Body of pancreas (tissue), 4 donors: ENCODE measurements around the gene ERBB4. TPM values are rescaled to one million over a fixed set of nuclear protein-coding genes. Genes with fewer than 3 reads are reported as not detected.

Experiments used
- ATAC-seq: fragments of 150-250 bp; one replicate; pipeline ENCODE4 v1.9.1; 2016
- DNase-seq, 4 donors: peaks; one replicate each; pipeline ENCODE4 v3.0.0-alpha.2; 2019
- H3K27ac ChIP-seq, 4 donors: fragments of 200-600 bp; sonication (generic); 1 replicate in 3 of 4; 2 replicates in 1 of 4; pipeline versions ENCODE4 v1.5.1 to v1.6.1; 2016 to 2019; ENCODE audit warnings: mild to moderate bottlenecking in 1 of 4, mixed read lengths in 1 of 4, moderate library complexity in 1 of 4
- H3K27me3 ChIP-seq, 2 donors: fragments of 200-600 bp; sonication (generic); one replicate each; pipeline ENCODE4 v1.6.0; 2016; ENCODE audit warnings: mild to moderate bottlenecking in 1 of 2
- H3K36me3 ChIP-seq, 2 donors: fragments of 200-600 bp; sonication (generic); replicated peaks in 1 of 2; 2 replicates each; pipeline ENCODE4 v1.5.1; 2016; ENCODE audit warnings: low read depth in 2 of 2; ENCODE audit not compliant: insufficient read depth in 1 of 2
- H3K4me1 ChIP-seq: fragments of 200-600 bp; sonication (generic); one replicate; pipeline ENCODE4 v1.6.0; 2016
- H3K4me3 ChIP-seq, 2 donors: fragments of 200-600 bp; sonication (generic); 1 replicate in 1 of 2; 2 replicates in 1 of 2; pipeline ENCODE4 v1.5.1; 2016 to 2019
- H3K9me3 ChIP-seq, 3 donors: fragments of 200-600 bp; sonication (generic); 1 replicate in 2 of 3; 2 replicates in 1 of 3; pipeline ENCODE4 v1.5.1; 2016
- POLR2A ChIP-seq, 3 donors: fragments of 450-650 bp; IDR thresholded peaks; one replicate each; pipeline ENCODE4 v1.6.1; 2016; ENCODE audit warnings: antibody characterized with exemption in 3 of 3, mild to moderate bottlenecking in 2 of 3
- WGBS, 2 donors: methylation state at CpG; one replicate each; pipeline ENCODE4 v1.1.5; 2017; 5-methylcytosine and 5-hydroxymethylcytosine counted together
- intact Hi-C: fragments of 100-400 bp; cut with DNase I; formaldehyde crosslinking; loops from one replicate; pipeline ENCODE4 v1.15.1; 2023
- total RNA-seq, 2 donors: library from RNA; depleted of rRNA; stranded (reverse); fragments of >200 nt; gene quantifications; one replicate each; pipeline ENCODE4 v1.1.0, GENCODE V29; 2016
- TF ChIP-seq, protein P1 (sequence below), 7 experiments: fragments of 450-650 bp in 4 of 7; fragments of 200-600 bp in 3 of 7; sonication (generic) in 3 of 7; IDR thresholded peaks; one replicate each; pipeline ENCODE4 v1.5.1; 2016 to 2019; ENCODE audit warnings: antibody characterized with exemption in 7 of 7

The ERBB4 gene
- total RNA-seq, 2 donors from 2014 or later, result 1.6 to 4.4 TPM

GRCh38 chr2:212540341-212540740 is 1.7 kb upstream of the ERBB4 start:
- DNase-seq (no peak), ATAC-seq (no peak)
- intact Hi-C loops, result no loop called here
- H3K27me3 ChIP-seq, result no peaks in the 10 kb centered on the region
- 88 to 94% methylated on average over 4 of the region's 4 CpGs for WGBS, 2 donors
- H3K4me3 ChIP-seq, result no peak overlapping the region
- TF ChIP-seq, protein P1, sequence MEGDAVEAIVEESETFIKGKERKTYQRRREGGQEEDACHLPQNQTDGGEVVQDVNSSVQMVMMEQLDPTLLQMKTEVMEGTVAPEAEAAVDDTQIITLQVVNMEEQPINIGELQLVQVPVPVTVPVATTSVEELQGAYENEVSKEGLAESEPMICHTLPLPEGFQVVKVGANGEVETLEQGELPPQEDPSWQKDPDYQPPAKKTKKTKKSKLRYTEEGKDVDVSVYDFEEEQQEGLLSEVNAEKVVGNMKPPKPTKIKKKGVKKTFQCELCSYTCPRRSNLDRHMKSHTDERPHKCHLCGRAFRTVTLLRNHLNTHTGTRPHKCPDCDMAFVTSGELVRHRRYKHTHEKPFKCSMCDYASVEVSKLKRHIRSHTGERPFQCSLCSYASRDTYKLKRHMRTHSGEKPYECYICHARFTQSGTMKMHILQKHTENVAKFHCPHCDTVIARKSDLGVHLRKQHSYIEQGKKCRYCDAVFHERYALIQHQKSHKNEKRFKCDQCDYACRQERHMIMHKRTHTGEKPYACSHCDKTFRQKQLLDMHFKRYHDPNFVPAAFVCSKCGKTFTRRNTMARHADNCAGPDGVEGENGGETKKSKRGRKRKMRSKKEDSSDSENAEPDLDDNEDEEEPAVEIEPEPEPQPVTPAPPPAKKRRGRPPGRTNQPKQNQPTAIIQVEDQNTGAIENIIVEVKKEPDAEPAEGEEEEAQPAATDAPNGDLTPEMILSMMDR (IDR thresholded peaks at IDR 0.05), result no peak
- no peak for TF ChIP-seq POLR2A (IDR thresholded peaks at IDR 0.05)
- peaks cover 19% of the 10 kb centered on the region for H3K4me1 ChIP-seq
- no peak overlapping the region for H3K27ac ChIP-seq
- no peaks in the 10 kb centered on the region for H3K9me3 ChIP-seq
- no peaks in the 10 kb centered on the region for H3K36me3 ChIP-seq

DNA sequence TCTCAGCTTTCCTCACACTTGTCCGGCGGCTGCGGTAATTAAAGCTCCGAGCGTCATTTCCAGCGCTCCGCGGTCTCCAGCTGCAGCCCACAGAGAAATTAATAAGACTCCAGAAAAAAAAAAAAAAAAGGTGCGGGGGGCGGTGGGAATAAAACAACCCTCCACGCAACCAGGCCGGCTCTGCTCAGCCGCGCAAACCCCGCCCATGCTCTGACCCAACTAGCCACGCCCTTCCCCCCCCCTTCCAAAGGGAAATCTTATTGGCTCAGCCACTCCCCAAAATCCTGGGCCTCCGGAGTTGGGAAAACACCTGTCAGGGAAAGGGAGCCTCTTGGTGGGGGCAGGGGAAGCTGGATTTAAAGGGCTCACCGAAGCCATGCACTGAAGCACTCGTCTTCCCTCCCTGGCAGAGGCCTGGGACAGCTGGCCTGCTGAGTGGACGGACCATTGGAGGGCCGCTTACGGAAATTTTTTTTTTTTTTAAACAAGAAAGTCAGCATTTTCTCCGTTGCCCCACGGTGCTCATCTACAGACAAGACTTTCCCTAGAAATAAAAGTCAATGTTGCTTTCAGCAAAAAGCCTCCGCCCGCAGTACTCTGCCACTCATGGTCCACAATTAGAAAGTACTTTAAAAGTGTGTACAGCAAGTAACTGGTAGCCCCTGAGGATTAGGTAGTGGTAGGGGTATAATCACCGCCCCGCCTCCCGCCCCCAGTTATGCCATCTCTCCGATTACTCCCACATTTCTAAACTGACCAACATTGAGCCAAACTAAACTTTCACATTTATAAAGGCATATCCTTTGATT is 674 bp upstream of the ERBB4 start:
- ATAC-seq (peak; percentile 82), DNase-seq (peak; percentile 52 to 87 (median 84))
- H3K4me1 ChIP-seq, result peaks cover 19% of the 10 kb centered on the region
- H3K27ac ChIP-seq, result peak overlapping the region in 3 of 4 donors; percentile 30 to 76 (median 69)
- peak overlapping the region; percentile 27 to 64 for H3K4me3 ChIP-seq
- TF ChIP-seq POLR2A (IDR thresholded peaks at IDR 0.05), result peak in 1 of 3 donors; percentile 21
- TF ChIP-seq, protein P1 (IDR thresholded peaks at IDR 0.05), result no peak
- 16 to 19% methylated on average over 30 of the region's 30 CpGs for WGBS, 2 donors
- no peaks in the 10 kb centered on the region for H3K36me3 ChIP-seq
- H3K9me3 ChIP-seq, result no peaks in the 10 kb centered on the region
- intact Hi-C loops, result no loop called here
- H3K27me3 ChIP-seq, result no peaks in the 10 kb centered on the region

GRCh38 chr2:212537726-212538304 is 787 bp downstream of the ERBB4 start:
- Histone ChIP-seq H3K4me3 (peak overlapping the region; percentile 27 to 64), H3K9me3 (no peaks in the 10 kb centered on the region), H3K27me3 (no peaks in the 10 kb centered on the region), H3K4me1 (peaks cover 19% of the 10 kb centered on the region), H3K36me3 (no peaks in the 10 kb centered on the region), H3K27ac (peak overlapping the region in 3 of 4 donors; percentile 41 to 76 (median 69))
- intact Hi-C loops, result no loop called here
- ATAC-seq, result peak; percentile 65
- DNase-seq, result peak; percentile 20 to 66 (median 48)
- 0 to 1% methylated on average over 12 to 44 of the region's 44 CpGs for WGBS, 2 donors
- TF ChIP-seq, protein P1 (IDR thresholded peaks at IDR 0.05), result peak in 2 of 7 experiments; percentile 10 to 12
- TF ChIP-seq POLR2A (IDR thresholded peaks at IDR 0.05), result peak in 2 of 3 donors; percentile 17 to 53

- Histone ChIP-seq H3K4me3 (peak overlapping the region; percentile 27 to 64), H3K27me3 (no peaks in the 10 kb centered on the region), H3K4me1 (peaks cover 19% of the 10 kb centered on the region), H3K27ac (peak overlapping the region in 3 of 4 donors; percentile 41 to 76 (median 69)), H3K9me3 (no peaks in the 10 kb centered on the region), H3K36me3 (no peaks in the 10 kb centered on the region)
- TF ChIP-seq, protein P1 (IDR thresholded peaks at IDR 0.05), result no peak
- no peak for TF ChIP-seq POLR2A (IDR thresholded peaks at IDR 0.05)
- intact Hi-C loops, result no loop called here
- DNase-seq (peak; percentile 39 to 58 (median 46)), ATAC-seq (peak; percentile 18)
- 0 to 2% methylated on average over 45 to 56 of the region's 56 CpGs for WGBS, 2 donors
Measured at GRCh38 chr2:212536817-212537725, 1.5 kb downstream of the ERBB4 start.
